VCaP (cell line): Measurements from ENCODE around the gene CFAP73.
A peak's percentile ranks its signal among the peaks of the same experiment; 100 is the strongest.

ENCODE experiments used
- H3K27ac ChIP-seq: fragments of 450-650 bp; 2 replicates; pipeline ENCODE4 v1.5.1; 2017
- TF ChIP-seq, protein P1 (sequence below): fragments of 450-650 bp; conservative IDR thresholded peaks from 2 replicates; pipeline ENCODE4 v1.5.1; 2017; ENCODE audit warnings: mild to moderate bottlenecking, moderate library complexity

The CFAP73 gene

DNA sequence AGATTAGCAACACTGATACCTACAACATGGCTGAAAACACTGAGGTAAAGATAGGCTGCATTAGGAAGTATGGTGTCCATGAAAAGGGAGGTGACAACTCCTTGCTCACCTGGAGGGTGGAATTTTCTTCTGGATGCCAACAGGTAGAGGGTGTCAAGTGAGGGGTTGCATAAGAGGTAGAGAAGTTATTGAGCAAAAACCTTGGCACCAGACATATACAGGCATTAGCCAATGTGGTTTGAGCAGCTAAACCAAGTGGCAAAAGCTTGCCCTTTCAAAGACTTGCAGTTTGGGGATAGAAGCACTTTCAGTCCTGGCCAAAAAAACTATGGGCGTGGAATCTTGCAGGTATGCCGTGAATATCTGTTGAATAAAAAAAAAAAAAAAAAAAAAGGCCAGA, 39.8 kb downstream of the CFAP73 start:
- TF ChIP-seq, protein P1, sequence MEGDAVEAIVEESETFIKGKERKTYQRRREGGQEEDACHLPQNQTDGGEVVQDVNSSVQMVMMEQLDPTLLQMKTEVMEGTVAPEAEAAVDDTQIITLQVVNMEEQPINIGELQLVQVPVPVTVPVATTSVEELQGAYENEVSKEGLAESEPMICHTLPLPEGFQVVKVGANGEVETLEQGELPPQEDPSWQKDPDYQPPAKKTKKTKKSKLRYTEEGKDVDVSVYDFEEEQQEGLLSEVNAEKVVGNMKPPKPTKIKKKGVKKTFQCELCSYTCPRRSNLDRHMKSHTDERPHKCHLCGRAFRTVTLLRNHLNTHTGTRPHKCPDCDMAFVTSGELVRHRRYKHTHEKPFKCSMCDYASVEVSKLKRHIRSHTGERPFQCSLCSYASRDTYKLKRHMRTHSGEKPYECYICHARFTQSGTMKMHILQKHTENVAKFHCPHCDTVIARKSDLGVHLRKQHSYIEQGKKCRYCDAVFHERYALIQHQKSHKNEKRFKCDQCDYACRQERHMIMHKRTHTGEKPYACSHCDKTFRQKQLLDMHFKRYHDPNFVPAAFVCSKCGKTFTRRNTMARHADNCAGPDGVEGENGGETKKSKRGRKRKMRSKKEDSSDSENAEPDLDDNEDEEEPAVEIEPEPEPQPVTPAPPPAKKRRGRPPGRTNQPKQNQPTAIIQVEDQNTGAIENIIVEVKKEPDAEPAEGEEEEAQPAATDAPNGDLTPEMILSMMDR, result no peak
- no peak overlapping the region for H3K27ac ChIP-seq

- H3K27ac ChIP-seq, result no peak overlapping the region
- TF ChIP-seq, protein P1, result no peak
Measured at GRCh38 chr12:113190761-113191160, 41.2 kb downstream of the CFAP73 start.

GRCh38 chr12:113191227-113191626, 41.7 kb downstream of the CFAP73 start:
- TF ChIP-seq, protein P1, result no peak
- H3K27ac ChIP-seq, result no peak overlapping the region

DNA sequence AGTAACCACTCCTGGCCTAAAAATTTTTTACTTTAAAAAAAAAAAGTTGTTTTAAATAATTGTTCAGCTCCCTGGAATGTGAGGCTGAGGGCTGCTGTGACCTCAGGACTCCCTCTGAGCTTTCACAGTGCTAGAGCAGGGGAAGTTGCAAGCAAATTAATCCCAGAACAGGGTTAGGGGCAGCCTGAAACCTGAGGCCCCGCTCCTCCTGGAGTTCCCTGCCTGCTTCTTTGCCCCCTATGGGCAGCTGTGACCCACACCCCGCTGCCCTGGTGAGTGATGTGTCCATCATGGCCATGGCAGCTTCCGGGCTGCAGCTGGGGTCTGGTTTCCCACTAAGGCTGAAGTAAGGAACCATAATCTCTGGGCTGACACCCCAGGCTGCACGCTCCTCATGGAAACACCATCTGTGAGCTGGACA, 45.5 kb downstream of the CFAP73 start:
- TF ChIP-seq, protein P1, result no peak
- no peak overlapping the region for H3K27ac ChIP-seq

- H3K27ac ChIP-seq, result no peak overlapping the region
- TF ChIP-seq, protein P1, result no peak
Measured at GRCh38 chr12:113195598-113195997, 46.1 kb downstream of the CFAP73 start.

DNA sequence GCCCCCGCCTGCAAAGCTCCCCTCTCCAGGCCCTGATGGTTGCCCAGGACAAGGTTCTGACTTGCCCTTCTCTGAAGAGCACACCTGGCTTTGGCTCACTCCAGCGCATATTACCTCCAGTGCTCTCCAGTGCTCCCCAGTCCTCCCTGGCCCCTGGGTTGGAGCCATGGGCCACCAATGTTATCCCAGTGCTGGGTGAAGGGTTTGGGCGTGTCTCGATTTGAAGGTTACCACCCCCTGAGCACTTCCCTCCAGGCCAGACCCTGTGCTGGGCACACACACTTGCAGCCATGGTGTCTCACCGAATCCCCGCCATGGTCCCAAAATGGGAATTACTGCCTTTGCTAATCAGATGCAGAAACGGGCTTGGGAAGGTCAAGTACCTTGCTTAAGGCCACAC, 47.1 kb downstream of the CFAP73 start:
- TF ChIP-seq, protein P1, result no peak

GRCh38 chr12:113196990-113197389, 47.5 kb downstream of the CFAP73 start:
- H3K27ac ChIP-seq, result no peak overlapping the region
- TF ChIP-seq, protein P1, result peak; percentile 93

More for the DNA sequence above, 47.1 kb downstream of the CFAP73 start:
- H3K27ac ChIP-seq, result no peak overlapping the region
